Inflammatory macrophage treated with lipopolysaccharide for 1 hour (primary cell): ENCODE data around the gene ARNT2.

Experiments
- DNase-seq, 2 donors: peaks; one replicate each; pipeline ENCODE4 v3.0.0-alpha.2; 2020 to 2022

Gene ARNT2

GRCh38 chr15:80525853-80526252 lies 121.7 kb downstream of the ARNT2 start:
- DNase-seq, result no peak

GRCh38 chr15:80526556-80527340 lies 122.6 kb downstream of the ARNT2 start:
- DNase-seq, result no peak

GRCh38 chr15:80527406-80527805 lies 123.2 kb downstream of the ARNT2 start:
- no peak for DNase-seq

- DNase-seq, result no peak
Observed at GRCh38 chr15:80527961-80528360, 123.8 kb downstream of the ARNT2 start.

GRCh38 chr15:80530737-80531365 lies 126.7 kb downstream of the ARNT2 start:
- DNase-seq, result no peak

- DNase-seq, result no peak
Observed at GRCh38 chr15:80531388-80531787, 127.2 kb downstream of the ARNT2 start.

GRCh38 chr15:80531796-80532195 lies 127.6 kb downstream of the ARNT2 start:
- DNase-seq, result peak in 1 of 2 donors; percentile 3

GRCh38 chr15:80533790-80534333 lies 129.7 kb downstream of the ARNT2 start:
- no peak for DNase-seq

GRCh38 chr15:80536231-80536630 lies 132.0 kb downstream of the ARNT2 start:
- DNase-seq, result no peak

- no peak for DNase-seq
Observed at GRCh38 chr15:80536716-80537115, 132.5 kb downstream of the ARNT2 start.

- DNase-seq, result no peak
Observed at GRCh38 chr15:80545078-80545477, 140.9 kb downstream of the ARNT2 start.

- DNase-seq, result no peak
Observed at GRCh38 chr15:80547264-80547663, 143.1 kb downstream of the ARNT2 start.

GRCh38 chr15:80549191-80549590 lies 145.0 kb downstream of the ARNT2 start:
- no peak for DNase-seq

- DNase-seq, result no peak
Observed at GRCh38 chr15:80549654-80550053, 145.5 kb downstream of the ARNT2 start.

GRCh38 chr15:80550219-80550907 lies 146.2 kb downstream of the ARNT2 start:
- DNase-seq, result no peak

GRCh38 chr15:80550908-80551260 lies 146.7 kb downstream of the ARNT2 start:
- DNase-seq, result no peak

GRCh38 chr15:80551348-80551747 lies 147.2 kb downstream of the ARNT2 start:
- DNase-seq, result no peak

GRCh38 chr15:80554560-80554959 lies 150.4 kb downstream of the ARNT2 start:
- DNase-seq, result no peak

- DNase-seq, result no peak
Observed at GRCh38 chr15:80556694-80557367, 152.6 kb downstream of the ARNT2 start.

GRCh38 chr15:80557441-80558234 lies 153.5 kb downstream of the ARNT2 start:
- no peak for DNase-seq

- DNase-seq, result no peak
Observed at GRCh38 chr15:80558631-80559319, 154.6 kb downstream of the ARNT2 start.

- no peak for DNase-seq
Observed at GRCh38 chr15:80559320-80559693, 155.1 kb downstream of the ARNT2 start.
